HepG2 (cell line): ENCODE results near the gene KLF6. TPM values are rescaled to one million over a fixed set of nuclear protein-coding genes. Genes with fewer than 3 reads are reported as not detected.
A peak's percentile ranks its signal among the peaks of the same experiment; 100 is the strongest.

Experiments
- CREB1 ChIP-seq, 2 experiments: fragments of 450-650 bp in 1 of 2; IDR thresholded peaks; 2 replicates each; pipeline ENCODE4 v1.6.1; 2016 to 2017; ENCODE audit warnings: control low read depth in 1 of 2, mild to moderate bottlenecking in 1 of 2, missing compliant biosample characterization in 1 of 2, missing genetic modification characterization in 1 of 2
- HNRNPH1 ChIP-seq: fragments of 200-400 bp; formaldehyde crosslinking; optimal IDR thresholded peaks from 2 replicates; pipeline ENCODE3; 2017; ENCODE audit warnings: mild to moderate bottlenecking, low read depth, low read length
- KDM5A ChIP-seq: fragments of 200-600 bp; sonication (generic); IDR thresholded peaks from 2 replicates; pipeline ENCODE4 v1.7.0; 2018; ENCODE audit warnings: antibody characterized with exemption, mild to moderate bottlenecking, low read length, borderline replicate concordance
- PITX1 ChIP-seq: sonication (generic); formaldehyde crosslinking; IDR thresholded peaks from 2 replicates; pipeline ENCODE4 v1.5.1; 2020; ENCODE audit warnings: mild to moderate bottlenecking, missing genetic modification reagents
- RNF219 ChIP-seq: sonication (generic); formaldehyde crosslinking; IDR thresholded peaks from 2 replicates; pipeline ENCODE4 v1.5.0; 2020; ENCODE audit warnings: mild to moderate bottlenecking, missing genetic modification reagents
- TCF7 ChIP-seq: sonication (generic); IDR thresholded peaks from 2 replicates; pipeline ENCODE4 v1.6.1; 2016; ENCODE audit warnings: antibody characterized with exemption, low read depth
- ZHX1 ChIP-seq: sonication (generic); formaldehyde crosslinking; IDR thresholded peaks from 2 replicates; pipeline ENCODE4 v1.8.1; 2022; ENCODE audit warnings: low read depth, mild to moderate bottlenecking, missing genetic modification reagents
- ZNF337 ChIP-seq: sonication (generic); formaldehyde crosslinking; IDR thresholded peaks from 2 replicates; pipeline ENCODE4 v1.5.1; 2020; ENCODE audit warnings: missing genetic modification reagents, low read depth, mild to moderate bottlenecking, borderline replicate concordance
- ZNF609 ChIP-seq: sonication (generic); formaldehyde crosslinking; IDR thresholded peaks from 2 replicates; pipeline ENCODE4 v1.4.0; 2020; ENCODE audit warnings: mild to moderate bottlenecking, missing genetic modification reagents, borderline replicate concordance
- polyA plus RNA-seq, 8 experiments: library from polyadenylated mRNA; depleted of rRNA in 3 of 8; stranded (reverse) in 7 of 8; unstranded in 1 of 8; fragments of >200 nt; fragmentation: Illumina TruSeq in 4 of 8; extraction: Trizol in 4 of 8; gene quantifications; 2 replicates each; pipeline versions ENCODE4 v1.2.1 to v1.2.3, GENCODE V29; 2011 to 2016; ENCODE audit warnings: low read depth in 4 of 8, missing spikeins in 1 of 8, mixed read lengths in 1 of 8; ENCODE audit not compliant: insufficient read depth in 1 of 8
- total RNA-seq, 5 experiments: library from RNA; depleted of rRNA; stranded (reverse); fragments of >200 nt; fragmentation: Illumina TruSeq; extraction: Trizol; gene quantifications; 2 replicates each; pipeline ENCODE4 v1.2.3, GENCODE V29; 2016; ENCODE audit warnings: low read depth in 1 of 5

Gene KLF6
- total and polyA plus RNA-seq, 2 of the 13 experiments (the other 11 are each of a cell fraction or from before 2014, with no cell fraction given): 27.0 to 71.9 TPM

- TF ChIP-seq PITX1 (peak; percentile 37; the same call in 1 of the 2 replicates), ZHX1 (CRISPR knock-in tag) (no peak), KDM5A (0 out of 2 replicates have a peak, but pooled peaks have one; percentile 47), ZNF609 (CRISPR knock-in tag) (peak; percentile 31; the same call in 1 of the 2 replicates), TCF7 (peak; percentile 70), CREB1 (IDR thresholded peaks at IDR 0.05) (no peak), CREB1 (CRISPR knock-in tag; IDR thresholded peaks at IDR 0.05) (peak; percentile 56; the same call in 1 of the 2 replicates), HNRNPH1 (no peak), ZNF337 (CRISPR knock-in tag) (no peak), RNF219 (CRISPR knock-in tag) (no peak; the same call in 1 of the 2 replicates)
These were observed 1.2 kb downstream of the KLF6 start (continued) for GRCh38 chr10:3783682-3784432.
